PC-3 (cell line): ENCODE measurements around the gene ST6GALNAC5. TPM values are rescaled to one million over a fixed set of nuclear protein-coding genes. Genes with fewer than 3 reads are reported as not detected.
A peak's percentile ranks its signal among the peaks of the same experiment; 100 is the strongest.

Experiments
- ATAC-seq: fragments of 200-7000 bp; cut with Tn5 transposase; 2 replicates; pipeline ENCODE4 v1.9.1; 2020; ENCODE audit warnings: mild to moderate bottlenecking, moderate library complexity
- BruUV-seq: library from RNA; stranded (reverse); fragments of 400-500 nt; replicated peaks from 2 replicates; lab custom pipeline; 2021; lab: Mats Ljungman, UMichigan
- CTCF ChIA-PET: fragments of 300-600 bp; sonication (Branson Sonifier 250); formaldehyde crosslinking; loops from one replicate; lab custom pipeline; 2022; ENCODE audit warnings: antibody characterized with exemption; lab: Charles Lee
- POLR2A ChIA-PET: fragments of 300-600 bp; sonication (Branson Sonifier 250); formaldehyde crosslinking; loops from one replicate; lab custom pipeline; 2022; ENCODE audit warnings: antibody characterized with exemption; ENCODE audit not compliant: unreplicated experiment; lab: Charles Lee
- DNase-seq: peaks from one replicate; pipeline ENCODE4 v3.0.0-alpha.2; 2015
- H2AFZ ChIP-seq: fragments of 300-600 bp; sonication (generic); 2 replicates; pipeline ENCODE4 v1.6.0; 2016; ENCODE audit warnings: antibody characterized with exemption, low read length
- H3F3A ChIP-seq: fragments of 300-600 bp; sonication (generic); one replicate; pipeline ENCODE4 v1.6.0; 2017; ENCODE audit warnings: antibody characterized with exemption, low read length, control low read depth, mild to moderate bottlenecking; ENCODE audit not compliant: unreplicated experiment
- H3K27ac ChIP-seq: fragments of 300-600 bp; sonication (generic); 2 replicates; pipeline ENCODE4 v1.5.1; 2016; ENCODE audit warnings: mild to moderate bottlenecking, low read length
- H3K27me3 ChIP-seq: fragments of 300-600 bp; sonication (generic); 2 replicates; pipeline ENCODE4 v1.6.1; 2016; ENCODE audit warnings: low read length, mixed read lengths
- H3K36me3 ChIP-seq: fragments of 300-600 bp; sonication (generic); 2 replicates; pipeline ENCODE4 v1.6.1; 2016; ENCODE audit warnings: low read depth, mixed run types, low read length, mixed read lengths
- H3K4me1 ChIP-seq: fragments of 300-600 bp; sonication (generic); 2 replicates; pipeline ENCODE4 v1.5.1; 2016; ENCODE audit warnings: low read length; ENCODE audit not compliant: insufficient read depth
- H3K4me2 ChIP-seq: fragments of 300-600 bp; sonication (generic); 2 replicates; pipeline ENCODE4 v1.6.0; 2016; ENCODE audit warnings: low read length
- H3K4me3 ChIP-seq: fragments of 300-600 bp; sonication (generic); 2 replicates; pipeline ENCODE4 v1.5.1; 2016; ENCODE audit warnings: mild to moderate bottlenecking, low read length, mixed read lengths
- H3K79me2 ChIP-seq: fragments of 300-600 bp; sonication (generic); 2 replicates; pipeline ENCODE4 v1.6.1; 2017; ENCODE audit warnings: low read length, mixed read lengths
- H3K9ac ChIP-seq: fragments of 300-600 bp; sonication (generic); 2 replicates; pipeline ENCODE4 v1.6.0; 2016; ENCODE audit warnings: mild to moderate bottlenecking, low read length
- H3K9me2 ChIP-seq: fragments of 300-600 bp; sonication (generic); replicated peaks from 2 replicates; pipeline ENCODE4 v1.6.1; 2016; ENCODE audit warnings: mixed run types, low read length, mixed read lengths
- H3K9me3 ChIP-seq: fragments of 300-600 bp; sonication (generic); 2 replicates; pipeline ENCODE4 v1.6.1; 2016; ENCODE audit warnings: low read length, mixed read lengths
- H4K20me1 ChIP-seq: fragments of 300-600 bp; sonication (generic); 2 replicates; pipeline ENCODE4 v1.6.1; 2016; ENCODE audit warnings: low read length, mixed read lengths
- CTCF ChIP-seq: fragments of 300-600 bp; sonication (generic); conservative IDR thresholded peaks from 2 replicates; pipeline ENCODE4 v1.5.1; 2017; ENCODE audit warnings: antibody characterized with exemption, low read depth, mild to moderate bottlenecking, low read length
- EZH2 ChIP-seq: fragments of 300-600 bp; sonication (generic); IDR thresholded peaks from one replicate; pipeline ENCODE4 v1.6.1; 2017; ENCODE audit warnings: antibody characterized with exemption, mild to moderate bottlenecking, low read length; ENCODE audit not compliant: unreplicated experiment
- EZH2phosphoT487 ChIP-seq: fragments of 300-600 bp; sonication (generic); IDR thresholded peaks from 2 replicates; pipeline ENCODE4 v1.6.1; 2018; ENCODE audit warnings: mild to moderate bottlenecking, antibody characterized with exemption, low read length, borderline replicate concordance
- intact Hi-C: fragments of 100-400 bp; cut with micrococcal nuclease; formaldehyde crosslinking; loops from 2 replicates; pipeline ENCODE4 v1.9.0; 2023
- total RNA-seq: library from RNA; depleted of rRNA; stranded (reverse); fragments of >200 nt; gene quantifications from 2 replicates; pipeline ENCODE4 v1.2.3, GENCODE V29; 2014

Gene ST6GALNAC5
- total RNA-seq, 1 experiment from 2014 or later = 0.36 TPM

- ATAC-seq (no peak), DNase-seq (peak; percentile 12)
- Histone ChIP-seq H3K4me3 (no peak overlapping the region), H3K4me1 (no peaks in the 10 kb centered on the region), H3K9me3 (no peaks in the 10 kb centered on the region), H3K4me2 (no peak overlapping the region), H3K79me2 (no peaks in the 10 kb centered on the region), H2AFZ (no peak overlapping the region), H3F3A (no peaks in the 10 kb centered on the region), H3K27me3 (peaks cover 4% of the 10 kb centered on the region; the same call in 1 of the 2 replicates), H3K9ac (no peak overlapping the region), H3K27ac (no peak overlapping the region), H3K36me3 (no peaks in the 10 kb centered on the region), H3K9me2 (no peaks in the 10 kb centered on the region), H4K20me1 (no peaks in the 10 kb centered on the region)
- TF ChIP-seq EZH2 (no peak), EZH2phosphoT487 (no peak), CTCF (no peak)
- intact Hi-C loops = no loop called here
- BruUV-seq = no TSS peak
- POLR2A ChIA-PET = no interaction called here
- CTCF ChIA-PET = no interaction called here
Observed at GRCh38 chr1:76835203-76835602, 32.1 kb upstream of the ST6GALNAC5 start.

- no peaks in the 10 kb centered on the region for H3K9me2 ChIP-seq
- intact Hi-C loops = no loop called here
- ChIA-PET CTCF (no interaction called here), POLR2A (no interaction called here)
- H3K9ac ChIP-seq = no peak overlapping the region
- H3K4me3 ChIP-seq = no peak overlapping the region
- H3K27me3 ChIP-seq = peaks cover 3% of the 10 kb centered on the region; the same call in 1 of the 2 replicates
- no peak overlapping the region for H3K4me2 ChIP-seq
- H4K20me1 ChIP-seq = no peaks in the 10 kb centered on the region
- no peaks in the 10 kb centered on the region for H3K79me2 ChIP-seq
- ATAC-seq = no peak
- no peaks in the 10 kb centered on the region for H3F3A ChIP-seq
- no peak for TF ChIP-seq EZH2phosphoT487
- TF ChIP-seq EZH2 = no peak
- TF ChIP-seq CTCF = no peak
- H3K4me1 ChIP-seq = no peaks in the 10 kb centered on the region
- no peaks in the 10 kb centered on the region for H3K9me3 ChIP-seq
- DNase-seq = no peak
- BruUV-seq = no TSS peak
- no peak overlapping the region for H3K27ac ChIP-seq
- H2AFZ ChIP-seq = no peak overlapping the region
- no peaks in the 10 kb centered on the region for H3K36me3 ChIP-seq
Observed at GRCh38 chr1:76840278-76840677, 27.0 kb upstream of the ST6GALNAC5 start.

- POLR2A ChIA-PET = no interaction called here
- Histone ChIP-seq H3K27ac (no peak overlapping the region), H3K9me3 (no peaks in the 10 kb centered on the region), H3K36me3 (no peaks in the 10 kb centered on the region), H3K4me1 (no peaks in the 10 kb centered on the region), H3F3A (no peaks in the 10 kb centered on the region), H3K9ac (no peak overlapping the region), H3K4me2 (no peak overlapping the region), H3K4me3 (no peak overlapping the region), H2AFZ (no peak overlapping the region), H3K9me2 (no peaks in the 10 kb centered on the region), H3K79me2 (no peaks in the 10 kb centered on the region), H3K27me3 (peaks cover 3% of the 10 kb centered on the region; the same call in 1 of the 2 replicates), H4K20me1 (no peaks in the 10 kb centered on the region)
- no TSS peak for BruUV-seq
- no peak for TF ChIP-seq EZH2
- TF ChIP-seq EZH2phosphoT487 = no peak
- TF ChIP-seq CTCF = no peak
- intact Hi-C loops = no loop called here
- CTCF ChIA-PET = no interaction called here
- no peak for DNase-seq
- ATAC-seq = no peak
Observed at GRCh38 chr1:76841460-76841859, 25.8 kb upstream of the ST6GALNAC5 start.
